NCI-H1417 (cell line): ENCODE results near the gene MOGAT3.

ENCODE experiments used
- DNase-seq, 3 experiments: peaks; one replicate each; lab custom pipeline; 2025; lab: John Stamatoyannopoulos, UW

The MOGAT3 gene

GRCh38 chr7:101160910-101161309 is 39.9 kb downstream of the MOGAT3 start:
- DNase-seq: no peak

DNA sequence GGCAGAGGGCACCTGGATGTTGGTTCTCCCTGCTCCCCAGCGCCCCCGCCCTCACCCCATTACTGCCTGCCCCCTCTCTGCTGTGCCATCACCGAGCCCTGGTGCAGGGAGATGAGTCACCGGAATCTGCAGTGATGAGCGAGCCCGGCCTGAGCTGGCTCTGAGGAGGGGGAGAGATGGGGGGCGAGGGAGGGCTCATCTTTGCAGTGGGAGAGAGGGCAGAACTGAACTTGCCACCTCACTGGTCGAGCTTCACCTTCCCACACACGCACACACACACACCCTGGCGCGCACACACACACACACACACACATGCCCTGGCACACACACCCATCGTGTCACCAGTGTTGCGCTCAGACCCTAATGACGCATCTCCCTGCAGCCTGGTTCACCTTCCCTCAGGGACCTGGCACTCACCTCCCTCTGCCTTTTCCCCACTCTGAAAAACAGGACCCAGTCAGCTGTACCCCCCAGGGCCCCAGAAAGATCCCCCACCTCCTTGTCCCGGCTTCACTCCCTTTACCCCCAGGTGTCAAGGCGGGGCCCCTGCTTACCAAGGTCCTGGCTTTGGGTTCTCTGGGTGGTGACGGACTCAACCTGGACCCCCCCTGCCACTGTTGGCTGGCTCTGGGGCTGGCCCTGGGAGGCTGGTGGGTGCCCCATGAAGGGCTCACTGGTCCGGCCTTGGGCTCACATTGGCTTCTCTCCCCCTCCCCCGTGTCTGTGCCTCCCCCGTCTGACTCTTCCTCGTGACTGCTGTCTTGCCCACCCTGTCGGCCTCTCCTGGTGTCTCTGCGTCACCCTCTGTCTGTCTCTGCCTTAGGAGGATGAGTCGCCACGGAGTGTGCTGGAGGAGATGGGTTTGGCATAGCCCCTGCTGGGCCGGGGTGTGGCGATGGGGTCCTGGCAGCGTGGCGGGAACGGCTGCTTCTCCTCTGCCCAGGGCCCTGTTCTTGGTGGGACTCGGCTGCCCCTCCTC is 40.9 kb downstream of the MOGAT3 start:
- no peak for DNase-seq

DNA sequence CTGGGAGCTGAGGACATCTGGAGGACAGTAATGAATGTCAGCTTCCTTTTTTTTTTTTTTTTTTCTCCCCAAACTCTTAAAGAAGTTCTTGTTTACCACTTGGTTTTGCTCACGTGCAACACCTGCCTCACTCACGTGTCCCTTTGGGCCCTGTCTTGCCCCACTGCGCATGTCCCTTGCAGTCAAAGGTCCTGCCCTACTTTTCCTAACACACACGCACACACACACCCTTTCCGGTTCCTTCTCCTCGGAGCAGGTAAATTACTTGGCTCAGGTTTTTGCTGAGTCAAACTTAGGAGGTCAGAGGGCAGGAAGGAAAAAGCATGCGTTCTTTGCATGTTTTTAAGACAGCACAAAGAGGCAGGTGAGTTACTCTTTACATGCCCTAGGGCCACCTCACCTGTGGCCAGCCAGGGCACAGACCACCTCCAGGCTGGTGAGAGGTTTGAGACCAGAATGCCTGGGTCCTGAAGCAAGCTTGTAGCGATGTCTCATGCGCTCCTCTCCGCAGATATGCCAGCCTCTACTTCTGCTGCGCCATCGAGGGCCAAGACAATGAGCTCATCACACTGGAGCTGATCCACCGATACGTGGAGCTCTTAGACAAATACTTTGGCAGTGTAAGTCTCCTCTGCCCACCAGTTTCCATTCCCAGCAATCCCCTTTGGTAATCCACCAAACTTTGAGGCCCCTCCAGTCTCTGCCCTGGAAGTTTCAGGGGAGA is 43.8 kb downstream of the MOGAT3 start:
- no peak for DNase-seq

DNA sequence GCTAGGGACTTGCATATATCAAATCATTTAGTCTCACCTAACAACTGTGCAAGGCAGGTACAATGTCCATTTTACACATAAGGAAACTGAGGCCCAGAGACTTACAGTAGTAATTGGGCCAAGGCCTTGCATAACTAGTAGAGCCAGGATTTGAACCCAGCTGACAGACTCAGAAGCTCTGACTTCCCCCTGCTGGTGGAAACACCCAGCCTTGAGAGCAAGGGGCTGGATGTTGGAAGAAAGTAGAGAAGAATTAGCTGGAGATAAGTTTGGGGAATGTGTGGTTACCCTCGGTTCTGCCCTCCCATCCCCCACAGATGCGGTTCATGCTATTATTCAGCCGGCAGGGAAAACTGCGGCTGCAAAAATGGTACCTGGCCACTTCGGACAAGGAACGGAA is 44.6 kb downstream of the MOGAT3 start:
- no peak for DNase-seq

- no peak for DNase-seq
Observed at GRCh38 chr7:101155303-101155702, 45.5 kb downstream of the MOGAT3 start.

DNA sequence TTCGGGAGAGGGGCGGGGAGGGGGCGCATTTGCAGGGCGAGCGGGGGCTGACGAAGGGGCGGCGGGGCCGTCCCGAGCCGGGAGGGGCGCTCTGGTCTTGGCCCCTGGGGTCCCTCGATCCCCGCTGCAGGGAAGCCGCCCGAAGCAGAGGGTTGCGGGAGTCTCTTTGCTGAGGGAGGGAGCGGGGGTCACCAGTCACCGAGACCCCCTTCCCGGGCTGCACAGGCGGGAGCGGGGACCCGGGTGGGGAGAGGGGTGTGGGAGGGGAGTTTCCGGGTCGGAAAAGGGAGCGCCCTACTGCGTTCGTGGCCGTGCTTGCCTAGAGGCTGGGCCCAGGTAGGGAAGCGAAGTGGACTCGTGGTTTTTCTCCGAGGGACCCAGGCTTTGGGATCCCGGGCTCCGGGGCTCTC is 46.1 kb downstream of the MOGAT3 start:
- DNase-seq: peak in 1 of 3 experiments; percentile 66

DNA sequence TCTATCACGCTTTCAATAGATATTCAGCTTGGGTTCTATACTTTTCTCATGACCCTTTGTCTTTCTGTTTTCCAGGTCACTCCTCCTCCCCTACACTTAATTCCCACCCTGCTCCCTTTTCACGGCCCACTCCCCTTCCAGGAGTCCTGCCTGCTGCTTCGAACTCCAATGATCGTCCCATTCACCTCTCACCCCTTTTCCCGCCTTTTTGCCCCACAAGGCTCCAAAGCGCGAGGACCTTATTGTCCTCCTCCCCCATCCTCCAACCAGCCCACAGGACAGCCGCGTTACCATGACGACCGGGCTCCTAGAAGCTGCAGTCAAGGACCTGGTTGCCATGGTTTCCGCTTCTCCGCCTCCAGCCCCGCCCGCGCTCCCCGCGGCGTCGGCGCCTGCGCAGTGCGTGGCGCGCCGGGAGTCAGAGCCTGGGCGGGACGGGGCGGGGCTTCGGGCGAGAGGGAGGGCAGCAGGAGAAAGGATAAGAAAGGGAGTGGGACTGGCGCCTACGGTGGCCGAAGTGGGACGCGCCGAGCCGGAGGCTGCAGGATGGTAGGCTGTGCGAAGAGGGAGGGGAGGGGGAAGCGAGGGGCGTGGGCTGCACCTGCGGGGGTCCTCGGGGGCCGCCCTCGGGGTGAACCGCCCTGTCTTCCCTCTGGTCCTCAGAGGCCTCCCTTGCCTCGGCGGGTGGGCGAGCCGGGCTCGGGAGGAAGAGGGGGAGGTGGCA is 46.7 kb downstream of the MOGAT3 start, which contains the start of gene AP1S1:
TSS of gene AP1S1 (plus strand) at position 508 of the 724 bp plus-strand sequence. CDS start at position 547, 39 bp downstream.
- peak; percentile 100 for DNase-seq

- no peak for DNase-seq
Observed at GRCh38 chr7:101151908-101152651, 48.8 kb downstream of the MOGAT3 start.
